NCI-H226 (cell line): ENCODE results near the gene PTGR3.
"Not testable (repeated sequence)": the region's sequence is repeated elsewhere in the genome, so short reads cannot be mapped to it uniquely, and the experiment has no call there.

ENCODE experiments used
- DNase-seq: peaks from one replicate; pipeline ENCODE4 v3.0.0-alpha.2; 2015

Gene PTGR3

GRCh38 chr18:75201282-75202270 is 7.4 kb downstream of the PTGR3 start:
- no peak for DNase-seq

- no peak for DNase-seq
Observed at GRCh38 chr18:75200605-75201280, 8.2 kb downstream of the PTGR3 start.

GRCh38 chr18:75200071-75200470 is 8.9 kb downstream of the PTGR3 start:
- no peak for DNase-seq

- no peak for DNase-seq
Observed at GRCh38 chr18:75199327-75199726, 9.6 kb downstream of the PTGR3 start.

GRCh38 chr18:75198036-75198435 is 10.9 kb downstream of the PTGR3 start:
- DNase-seq: no peak

- DNase-seq: no peak
Observed at GRCh38 chr18:75192899-75193298, 16.0 kb downstream of the PTGR3 start.

- DNase-seq: no peak
Observed at GRCh38 chr18:75189696-75190095, 19.2 kb downstream of the PTGR3 start.

- not testable (repeated sequence) for DNase-seq
Observed at GRCh38 chr18:75187702-75188101, 21.2 kb downstream of the PTGR3 start.

- DNase-seq: no peak
Observed at GRCh38 chr18:75185460-75185859, 23.5 kb downstream of the PTGR3 start.

GRCh38 chr18:75183973-75184493 is 24.9 kb downstream of the PTGR3 start:
- DNase-seq: no peak

GRCh38 chr18:75183524-75183923 is 25.4 kb downstream of the PTGR3 start:
- DNase-seq: no peak

GRCh38 chr18:75179819-75180600 is 28.9 kb downstream of the PTGR3 start:
- no peak for DNase-seq

- DNase-seq: no peak
Observed at GRCh38 chr18:75178376-75178775, 30.6 kb downstream of the PTGR3 start.

- no peak for DNase-seq
Observed at GRCh38 chr18:75176849-75177248, 32.1 kb downstream of the PTGR3 start.

- DNase-seq: no peak
Observed at GRCh38 chr18:75173738-75174137, 35.2 kb downstream of the PTGR3 start.

GRCh38 chr18:75173125-75173432 is 35.9 kb downstream of the PTGR3 start:
- DNase-seq: no peak

GRCh38 chr18:75172299-75173124 is 36.4 kb downstream of the PTGR3 start:
- no peak for DNase-seq

GRCh38 chr18:75170916-75171315 is 38.0 kb downstream of the PTGR3 start:
- DNase-seq: no peak

GRCh38 chr18:75170022-75170789 is 38.7 kb downstream of the PTGR3 start:
- DNase-seq: no peak

GRCh38 chr18:75169411-75169810 is 39.5 kb downstream of the PTGR3 start:
- no peak for DNase-seq

GRCh38 chr18:75168619-75169018 is 40.3 kb downstream of the PTGR3 start:
- no peak for DNase-seq
